AG10803 (cell line): ENCODE data around the gene LTBP1.
A peak's percentile ranks its signal among the peaks of the same experiment; 100 is the strongest.

Source experiments
- DNase-seq: peaks from one replicate; pipeline ENCODE4 v3.0.0; 2010; ENCODE audit warnings: low read depth
- H3K4me3 ChIP-seq: 2 replicates; pipeline ENCODE4 v1.5.1; 2011; ENCODE audit warnings: mild to moderate bottlenecking, low read length, control low read depth
- TF ChIP-seq, protein P1 (sequence below): conservative IDR thresholded peaks from 2 replicates; pipeline ENCODE4 v1.5.1; 2011; ENCODE audit warnings: mild to moderate bottlenecking, low read length, control low read depth, inconsistent platforms

Gene LTBP1

DNA sequence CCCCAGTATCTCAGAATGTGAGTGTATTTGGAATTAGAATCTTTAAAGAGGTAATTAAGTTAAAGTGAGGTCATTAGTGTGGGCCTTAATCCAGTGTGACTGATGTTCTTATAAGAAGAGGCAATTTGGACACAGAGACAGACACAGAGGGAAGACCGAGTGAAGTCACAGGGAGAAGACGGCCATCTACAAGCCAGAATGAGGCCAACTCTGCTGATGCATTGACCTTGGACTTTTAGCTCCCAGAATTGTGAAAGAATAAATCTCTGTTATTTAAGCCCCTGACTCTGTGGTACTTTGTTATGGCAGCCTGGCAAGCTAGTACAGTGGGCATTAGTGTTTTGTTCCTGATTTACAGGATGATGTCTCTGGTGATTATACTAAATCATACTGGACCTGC lies 64.6 kb downstream of the LTBP1 start:
- H3K4me3 ChIP-seq: no peak overlapping the region
- DNase-seq: no peak
- TF ChIP-seq, protein P1, sequence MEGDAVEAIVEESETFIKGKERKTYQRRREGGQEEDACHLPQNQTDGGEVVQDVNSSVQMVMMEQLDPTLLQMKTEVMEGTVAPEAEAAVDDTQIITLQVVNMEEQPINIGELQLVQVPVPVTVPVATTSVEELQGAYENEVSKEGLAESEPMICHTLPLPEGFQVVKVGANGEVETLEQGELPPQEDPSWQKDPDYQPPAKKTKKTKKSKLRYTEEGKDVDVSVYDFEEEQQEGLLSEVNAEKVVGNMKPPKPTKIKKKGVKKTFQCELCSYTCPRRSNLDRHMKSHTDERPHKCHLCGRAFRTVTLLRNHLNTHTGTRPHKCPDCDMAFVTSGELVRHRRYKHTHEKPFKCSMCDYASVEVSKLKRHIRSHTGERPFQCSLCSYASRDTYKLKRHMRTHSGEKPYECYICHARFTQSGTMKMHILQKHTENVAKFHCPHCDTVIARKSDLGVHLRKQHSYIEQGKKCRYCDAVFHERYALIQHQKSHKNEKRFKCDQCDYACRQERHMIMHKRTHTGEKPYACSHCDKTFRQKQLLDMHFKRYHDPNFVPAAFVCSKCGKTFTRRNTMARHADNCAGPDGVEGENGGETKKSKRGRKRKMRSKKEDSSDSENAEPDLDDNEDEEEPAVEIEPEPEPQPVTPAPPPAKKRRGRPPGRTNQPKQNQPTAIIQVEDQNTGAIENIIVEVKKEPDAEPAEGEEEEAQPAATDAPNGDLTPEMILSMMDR: no peak

DNA sequence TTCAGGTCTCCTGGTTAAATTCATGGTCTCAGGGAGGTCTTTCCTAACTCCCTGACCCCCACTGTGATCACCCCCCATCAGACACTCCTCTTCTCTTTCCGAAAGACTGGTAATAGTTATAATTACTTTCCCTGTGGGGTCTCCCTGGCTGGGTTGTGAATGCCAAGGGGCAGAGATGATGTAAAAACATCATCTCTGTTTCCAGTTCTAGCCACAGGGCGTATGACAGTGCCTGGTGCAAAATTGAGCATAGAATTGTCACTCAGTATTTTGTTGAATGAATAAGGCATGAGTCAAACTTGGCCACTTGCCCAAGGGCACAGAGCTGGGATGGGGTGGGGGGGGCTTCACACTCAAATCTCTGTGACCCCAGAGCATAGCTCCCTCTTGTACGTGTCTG lies 65.2 kb downstream of the LTBP1 start:
- no peak for DNase-seq
- H3K4me3 ChIP-seq: no peak overlapping the region
- TF ChIP-seq, protein P1: no peak

DNA sequence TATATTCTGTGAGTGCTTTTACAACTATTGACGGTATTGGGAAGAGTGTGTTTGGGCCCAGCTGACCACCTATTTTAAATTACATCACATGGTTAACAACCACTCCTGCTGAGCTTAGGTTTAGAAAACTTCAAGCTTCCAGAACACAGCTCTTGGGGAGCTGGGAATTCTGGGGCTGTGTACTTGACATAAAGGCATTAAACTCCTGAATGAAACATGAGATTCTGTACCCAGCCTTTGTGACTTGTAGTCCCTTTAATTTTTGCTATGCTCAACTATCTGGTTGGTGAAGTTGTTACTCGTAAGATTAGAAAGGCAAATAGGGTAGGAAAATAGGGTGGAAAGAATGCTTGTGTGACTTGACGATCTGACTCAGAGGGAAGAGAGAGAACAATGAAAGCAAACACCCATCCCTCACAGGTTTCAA lies 66.9 kb downstream of the LTBP1 start:
- TF ChIP-seq, protein P1: no peak
- DNase-seq: no peak
- H3K4me3 ChIP-seq: no peak overlapping the region

DNA sequence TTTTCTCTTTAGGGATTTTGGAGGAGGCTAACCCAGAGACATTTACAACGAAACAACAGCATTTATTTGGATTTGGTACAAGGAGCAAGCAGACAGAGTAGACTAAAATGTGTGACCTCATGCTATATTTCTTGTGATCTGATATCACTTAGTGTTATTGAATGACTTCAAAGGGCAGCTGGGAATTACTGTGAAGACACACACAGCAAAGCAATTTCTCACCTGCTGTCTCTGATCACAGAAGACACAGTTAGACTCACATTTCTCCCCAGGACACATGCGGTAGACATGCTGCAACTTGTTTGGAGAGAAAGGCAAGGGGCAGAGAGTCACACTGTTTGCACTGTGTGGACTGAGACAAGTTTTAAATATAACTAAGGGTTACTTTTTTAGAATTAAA lies 67.5 kb downstream of the LTBP1 start:
- H3K4me3 ChIP-seq: no peak overlapping the region
- no peak for DNase-seq
- TF ChIP-seq, protein P1: no peak

DNA sequence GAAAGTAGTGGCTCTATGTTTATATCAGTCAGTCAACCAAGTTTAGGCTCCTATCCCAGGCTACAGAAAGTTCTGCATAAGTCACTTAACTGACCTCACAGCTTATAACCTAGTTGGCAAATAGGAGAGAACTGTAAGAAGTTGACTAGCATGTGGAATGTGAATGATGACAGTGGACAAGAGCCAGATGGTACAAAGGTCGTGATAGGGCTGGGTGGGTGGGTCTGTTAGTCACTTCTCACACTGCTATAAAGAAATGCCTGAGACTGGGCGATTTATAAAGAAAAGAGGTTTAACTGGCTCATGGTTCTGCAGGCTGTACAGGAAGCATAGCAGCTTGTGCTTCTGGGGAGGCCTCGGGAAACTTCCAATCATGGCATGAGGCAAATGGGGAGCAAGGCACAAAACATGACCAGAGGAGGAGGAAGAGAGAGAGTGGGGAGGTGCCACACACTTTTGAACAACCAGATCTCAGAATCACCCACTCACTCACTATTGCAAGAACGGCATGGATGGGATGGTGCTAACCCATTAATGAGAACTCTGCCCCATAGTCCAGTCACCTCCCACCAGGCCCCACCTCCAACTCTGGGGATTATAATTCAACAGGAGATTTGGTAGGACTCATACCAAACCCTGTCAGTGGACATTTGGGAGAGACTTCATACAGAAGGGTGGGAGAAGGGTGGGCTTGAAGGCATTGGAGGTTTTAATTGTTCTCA lies 68.8 kb downstream of the LTBP1 start:
- TF ChIP-seq, protein P1: no peak
- DNase-seq: peak; percentile 81
- H3K4me3 ChIP-seq: no peak overlapping the region

DNA sequence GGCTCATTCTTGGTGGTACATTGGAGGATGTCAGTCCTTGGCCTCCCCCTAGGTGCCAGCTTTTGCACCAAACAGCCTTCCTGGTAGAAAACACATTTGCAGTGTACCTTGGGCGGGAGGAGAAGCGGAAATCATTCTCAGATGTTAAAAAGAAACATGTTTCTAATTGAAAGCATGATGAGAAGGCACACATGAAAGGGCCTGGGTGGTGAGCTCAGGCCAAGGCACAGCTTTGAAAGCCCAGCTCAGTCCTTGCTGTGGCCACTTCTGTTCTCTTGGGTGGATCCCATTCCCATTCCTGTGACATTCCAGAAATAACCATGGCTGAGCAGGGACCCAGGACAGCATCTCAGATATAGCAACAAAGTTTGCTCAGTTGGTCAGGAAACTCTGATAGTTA lies 71.5 kb downstream of the LTBP1 start:
- TF ChIP-seq, protein P1: peak; percentile 35
- DNase-seq: peak; percentile 64
- H3K4me3 ChIP-seq: no peak overlapping the region

DNA sequence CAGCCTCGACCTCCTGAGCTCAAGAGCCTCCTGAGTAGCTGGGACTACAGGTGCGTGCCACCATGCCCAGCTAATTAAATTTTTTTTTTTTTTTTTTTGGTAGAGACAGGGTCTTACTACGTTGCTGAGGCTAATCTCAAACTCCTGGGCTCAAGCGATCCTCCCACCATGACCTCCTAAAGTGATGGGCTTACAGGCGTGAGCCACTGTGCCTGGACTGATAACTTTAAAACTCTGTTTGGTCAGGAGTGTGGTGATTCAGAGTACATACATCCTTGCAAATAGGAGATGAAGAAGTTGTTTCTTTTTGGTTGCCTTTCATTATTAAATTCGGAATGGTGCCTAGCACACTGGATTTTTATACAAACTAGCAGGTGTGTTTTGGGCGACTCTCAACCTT lies 73.0 kb downstream of the LTBP1 start:
- no peak overlapping the region for H3K4me3 ChIP-seq
- DNase-seq: no peak
- TF ChIP-seq, protein P1: no peak
